SK-N-MC (cell line): ENCODE measurements around the gene POLA1.

Source experiments
- DNase-seq: peaks from one replicate; pipeline ENCODE4 v3.0.0-alpha.2; 2011; ENCODE audit warnings: low read depth, low spot score
- H3K27ac ChIP-seq: fragments of 200-600 bp; sonication (generic); 2 replicates; pipeline ENCODE4 v1.5.1; 2016; ENCODE audit warnings: mixed run types
- H3K36me3 ChIP-seq: fragments of 200-600 bp; sonication (generic); 2 replicates; pipeline ENCODE4 v1.6.1; 2017; ENCODE audit warnings: antibody characterized with exemption, low read length, mixed read lengths; ENCODE audit not compliant: insufficient read depth
- H3K4me3 ChIP-seq: fragments of 200-600 bp; sonication (generic); 2 replicates; pipeline ENCODE4 v1.5.1; 2016
- H3K9ac ChIP-seq: fragments of 200-600 bp; sonication (generic); 2 replicates; pipeline ENCODE4 v1.8.0; 2017; ENCODE audit warnings: mixed run types, mixed read lengths; ENCODE audit not compliant: insufficient read length
- H3K9me3 ChIP-seq: fragments of 200-600 bp; sonication (generic); 2 replicates; pipeline ENCODE4 v1.6.1; 2017; ENCODE audit warnings: low read depth, mild to moderate bottlenecking, antibody characterized with exemption, low read length, moderate library complexity, mixed read lengths
- EZH2 ChIP-seq: fragments of 200-600 bp; sonication (generic); IDR thresholded peaks from one replicate; pipeline ENCODE4 v1.6.1; 2017; ENCODE audit warnings: antibody characterized with exemption
- FOXP2 ChIP-seq: optimal IDR thresholded peaks from 2 replicates; pipeline ENCODE3; 2011; ENCODE audit warnings: mild to moderate bottlenecking, moderate library complexity; ENCODE audit not compliant: insufficient read depth; ENCODE audit errors: extremely low read length, control extremely low read depth
- POLR2AphosphoS5 ChIP-seq: IDR thresholded peaks from 2 replicates; pipeline ENCODE4 v1.6.1; 2012; ENCODE audit warnings: mild to moderate bottlenecking, low read depth, low read length, borderline replicate concordance

POLA1 gene

GRCh38 chrX:24996096-24996709 is 302.5 kb downstream of the POLA1 start:
- no peak for DNase-seq
- no peak overlapping the region for H3K4me3 ChIP-seq
- H3K9me3 ChIP-seq, result no peaks in the 10 kb centered on the region
- TF ChIP-seq FOXP2 (no peak), POLR2AphosphoS5 (no peak), EZH2 (no peak)
- no peak overlapping the region for H3K9ac ChIP-seq
- H3K36me3 ChIP-seq, result no peaks in the 10 kb centered on the region
- no peak overlapping the region for H3K27ac ChIP-seq

- H3K27ac ChIP-seq, result no peak overlapping the region
- no peaks in the 10 kb centered on the region for H3K36me3 ChIP-seq
- no peak overlapping the region for H3K4me3 ChIP-seq
- H3K9me3 ChIP-seq, result no peaks in the 10 kb centered on the region
- TF ChIP-seq FOXP2, result no peak
- no peak for TF ChIP-seq EZH2
- TF ChIP-seq POLR2AphosphoS5, result no peak
- no peak for DNase-seq
- H3K9ac ChIP-seq, result no peak overlapping the region
Measured at GRCh38 chrX:24999511-24999910, 305.8 kb downstream of the POLA1 start.

GRCh38 chrX:25001808-25002660 is 308.3 kb downstream of the POLA1 start:
- Histone ChIP-seq H3K9me3 (no peaks in the 10 kb centered on the region), H3K4me3 (no peak overlapping the region), H3K27ac (no peak overlapping the region), H3K36me3 (no peaks in the 10 kb centered on the region), H3K9ac (no peak overlapping the region)
- DNase-seq, result no peak
- TF ChIP-seq POLR2AphosphoS5 (no peak), FOXP2 (no peak), EZH2 (no peak)

GRCh38 chrX:25002661-25003020 is 308.9 kb downstream of the POLA1 start:
- Histone ChIP-seq H3K36me3 (no peaks in the 10 kb centered on the region), H3K27ac (no peak overlapping the region), H3K9me3 (no peaks in the 10 kb centered on the region), H3K4me3 (no peak overlapping the region), H3K9ac (no peak overlapping the region)
- no peak for TF ChIP-seq POLR2AphosphoS5
- no peak for TF ChIP-seq EZH2
- TF ChIP-seq FOXP2, result no peak
- DNase-seq, result no peak

GRCh38 chrX:25003066-25003849 is 309.5 kb downstream of the POLA1 start:
- Histone ChIP-seq H3K4me3 (no peak overlapping the region), H3K9ac (no peak overlapping the region), H3K36me3 (no peaks in the 10 kb centered on the region), H3K27ac (no peak overlapping the region), H3K9me3 (no peaks in the 10 kb centered on the region)
- DNase-seq, result no peak
- no peak for TF ChIP-seq EZH2
- TF ChIP-seq FOXP2, result no peak
- no peak for TF ChIP-seq POLR2AphosphoS5

GRCh38 chrX:25004040-25004439 is 310.3 kb downstream of the POLA1 start:
- H3K36me3 ChIP-seq, result no peaks in the 10 kb centered on the region
- no peak overlapping the region for H3K9ac ChIP-seq
- DNase-seq, result no peak
- no peak overlapping the region for H3K4me3 ChIP-seq
- TF ChIP-seq FOXP2, result no peak
- TF ChIP-seq POLR2AphosphoS5, result no peak
- no peak for TF ChIP-seq EZH2
- no peaks in the 10 kb centered on the region for H3K9me3 ChIP-seq
- no peak overlapping the region for H3K27ac ChIP-seq

GRCh38 chrX:25004485-25005032 is 310.8 kb downstream of the POLA1 start:
- H3K9me3 ChIP-seq, result no peaks in the 10 kb centered on the region
- H3K9ac ChIP-seq, result no peak overlapping the region
- H3K36me3 ChIP-seq, result no peaks in the 10 kb centered on the region
- TF ChIP-seq FOXP2, result no peak
- no peak for TF ChIP-seq POLR2AphosphoS5
- TF ChIP-seq EZH2, result no peak
- no peak for DNase-seq
- H3K27ac ChIP-seq, result no peak overlapping the region
- H3K4me3 ChIP-seq, result no peak overlapping the region

- Histone ChIP-seq H3K27ac (no peak overlapping the region), H3K9me3 (no peaks in the 10 kb centered on the region), H3K36me3 (no peaks in the 10 kb centered on the region), H3K9ac (no peak overlapping the region), H3K4me3 (no peak overlapping the region)
- no peak for DNase-seq
- TF ChIP-seq EZH2 (no peak), FOXP2 (no peak), POLR2AphosphoS5 (no peak)
Measured at GRCh38 chrX:25005034-25005381, 311.3 kb downstream of the POLA1 start.
